Measurements from ENCODE around the gene CACNA1C.

DNA sequence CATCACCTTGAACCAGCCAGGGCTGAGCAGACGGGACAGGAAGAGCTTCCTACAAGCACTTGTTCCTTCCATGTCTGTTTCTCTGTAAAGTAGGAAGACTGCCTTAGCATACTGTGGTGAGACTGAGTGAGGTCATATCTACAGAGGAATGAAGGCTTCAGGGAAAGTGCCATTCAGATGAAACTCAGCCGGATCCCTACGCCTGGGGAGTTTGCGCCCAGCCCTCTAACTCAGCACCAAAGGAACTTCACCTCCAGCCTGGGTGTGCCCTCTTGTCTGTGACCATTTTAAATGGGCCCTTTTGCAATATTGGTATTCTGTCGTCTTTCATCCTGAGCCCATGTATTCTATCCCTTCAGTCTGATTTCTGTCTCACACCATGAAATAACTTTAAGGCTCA is 566.3 kb downstream of the CACNA1C start:
- TF ChIP-seq GATA2 (IDR thresholded peaks at IDR 0.05; ENCODE audit: low read depth, low read length) (no peak), GATA3 (IDR thresholded peaks at IDR 0.05; ENCODE audit: low read depth, low read length) (no peak)
